ENCODE data around the gene SLC9A5. TPM values are rescaled to one million over a fixed set of nuclear protein-coding genes. Genes with fewer than 3 reads are reported as not detected.

The SLC9A5 gene
- total and polyA plus RNA-seq, 4 donors = 0.05 to 0.25 (median 0.09) TPM; not detected in 1

DNA sequence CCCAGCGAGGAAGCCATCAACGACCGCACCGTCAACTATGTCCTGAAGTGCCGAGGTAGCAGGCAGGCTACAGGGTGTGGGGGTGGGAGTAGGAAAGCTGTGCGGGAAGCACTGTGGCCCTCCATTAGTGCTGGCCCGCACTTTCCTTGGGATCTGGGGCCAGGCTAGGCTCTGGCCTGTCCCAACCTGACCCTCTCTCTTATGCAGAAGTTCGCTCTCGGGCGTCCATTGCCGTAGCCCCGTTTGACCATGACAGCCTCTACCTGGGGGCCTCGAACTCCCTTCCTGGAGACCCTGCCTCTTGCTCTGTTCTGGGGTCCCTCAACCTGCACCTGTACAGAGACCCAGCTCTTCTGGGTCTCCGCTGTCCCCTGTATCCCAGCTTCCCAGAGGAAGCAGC is 39.2 kb downstream of the SLC9A5 start:
- H3K9ac ChIP-seq (ENCODE audit: low read depth in 1 of 2, low read length in 2 of 2) = no peak overlapping the region
- H3K36me3 ChIP-seq (ENCODE audit: control insufficient read depth in 4 of 4, insufficient read depth in 3 of 4, low read depth in 1 of 4, low read length in 3 of 4) = no peaks in the 10 kb centered on the region
- TF ChIP-seq NR2F2 (IDR thresholded peaks at IDR 0.05) (no peak), TAF1 (conservative IDR thresholded peaks at IDR 0.05) (no peak), RXRA (IDR thresholded peaks at IDR 0.05) (no peak), FOXA1 (IDR thresholded peaks at IDR 0.05) (no peak), SP1 (IDR thresholded peaks at IDR 0.05) (no peak), HNF4A (conservative IDR thresholded peaks at IDR 0.05) (no peak)
- TF ChIP-seq, protein P1, sequence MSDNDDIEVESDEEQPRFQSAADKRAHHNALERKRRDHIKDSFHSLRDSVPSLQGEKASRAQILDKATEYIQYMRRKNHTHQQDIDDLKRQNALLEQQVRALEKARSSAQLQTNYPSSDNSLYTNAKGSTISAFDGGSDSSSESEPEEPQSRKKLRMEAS (IDR thresholded peaks at IDR 0.05) = no peak
- TF ChIP-seq, protein P2, sequence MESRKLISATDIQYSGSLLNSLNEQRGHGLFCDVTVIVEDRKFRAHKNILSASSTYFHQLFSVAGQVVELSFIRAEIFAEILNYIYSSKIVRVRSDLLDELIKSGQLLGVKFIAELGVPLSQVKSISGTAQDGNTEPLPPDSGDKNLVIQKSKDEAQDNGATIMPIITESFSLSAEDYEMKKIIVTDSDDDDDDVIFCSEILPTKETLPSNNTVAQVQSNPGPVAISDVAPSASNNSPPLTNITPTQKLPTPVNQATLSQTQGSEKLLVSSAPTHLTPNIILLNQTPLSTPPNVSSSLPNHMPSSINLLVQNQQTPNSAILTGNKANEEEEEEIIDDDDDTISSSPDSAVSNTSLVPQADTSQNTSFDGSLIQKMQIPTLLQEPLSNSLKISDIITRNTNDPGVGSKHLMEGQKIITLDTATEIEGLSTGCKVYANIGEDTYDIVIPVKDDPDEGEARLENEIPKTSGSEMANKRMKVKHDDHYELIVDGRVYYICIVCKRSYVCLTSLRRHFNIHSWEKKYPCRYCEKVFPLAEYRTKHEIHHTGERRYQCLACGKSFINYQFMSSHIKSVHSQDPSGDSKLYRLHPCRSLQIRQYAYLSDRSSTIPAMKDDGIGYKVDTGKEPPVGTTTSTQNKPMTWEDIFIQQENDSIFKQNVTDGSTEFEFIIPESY (IDR thresholded peaks at IDR 0.05) = no peak
- WGBS = 96% methylated on average over 14 of the region's 14 CpGs
- DNase-seq (ENCODE audit: low spot score) = no peak
- peaks cover 0 to 2% (median 0%) of the 10 kb centered on the region in 4 donors for H3K4me1 ChIP-seq (ENCODE audit: control insufficient read depth in 4 of 4, insufficient read depth in 4 of 4, low read length in 3 of 4)
- H3K4me3 ChIP-seq (ENCODE audit: low read depth in 1 of 3, low read length in 3 of 3) = no peak overlapping the region
- H3K9me3 ChIP-seq (ENCODE audit: control insufficient read depth in 4 of 4, low read length in 3 of 4) = no peaks in the 10 kb centered on the region
- H3K27ac ChIP-seq (ENCODE audit: low read depth in 1 of 2, low read length in 2 of 2) = no peak overlapping the region
- H3K27me3 ChIP-seq (ENCODE audit: control insufficient read depth in 4 of 4, insufficient read depth in 4 of 4, low read length in 3 of 4) = no peaks in the 10 kb centered on the region

DNA sequence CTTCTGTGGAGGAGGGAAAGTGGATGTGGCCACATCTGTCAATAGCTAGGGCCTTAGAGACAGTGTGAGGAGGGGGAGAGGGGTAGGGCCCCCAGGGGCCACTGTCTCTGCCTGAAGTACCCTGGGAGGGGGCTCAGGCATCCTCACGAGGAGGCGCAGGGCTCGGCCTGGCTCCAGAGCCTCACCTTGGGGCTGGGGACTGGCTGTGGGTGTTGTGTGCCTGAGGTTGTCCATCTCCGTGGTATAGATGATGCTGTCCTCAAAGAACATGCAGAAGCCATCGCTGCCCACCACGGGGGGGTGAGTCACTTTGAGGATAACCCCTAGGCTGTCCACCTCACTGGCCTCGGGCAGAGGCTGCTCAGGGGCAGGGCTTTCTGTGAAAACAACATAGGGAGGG is 42.7 kb downstream of the SLC9A5 start:
- Histone ChIP-seq H3K9me3 (ENCODE audit: control insufficient read depth in 4 of 4, low read length in 3 of 4) (no peaks in the 10 kb centered on the region), H3K4me3 (ENCODE audit: low read depth in 1 of 3, low read length in 3 of 3) (no peak overlapping the region), H3K4me1 (ENCODE audit: control insufficient read depth in 4 of 4, insufficient read depth in 4 of 4, low read length in 3 of 4) (no peaks in the 10 kb centered on the region), H3K27me3 (ENCODE audit: control insufficient read depth in 4 of 4, insufficient read depth in 4 of 4, low read length in 3 of 4) (no peaks in the 10 kb centered on the region), H3K9ac (ENCODE audit: low read depth in 1 of 2, low read length in 2 of 2) (no peak overlapping the region), H3K36me3 (ENCODE audit: control insufficient read depth in 4 of 4, insufficient read depth in 3 of 4, low read depth in 1 of 4, low read length in 3 of 4) (no peaks in the 10 kb centered on the region), H3K27ac (ENCODE audit: low read depth in 1 of 2, low read length in 2 of 2) (no peak overlapping the region)
- 75% methylated on average over 7 of the region's 7 CpGs for WGBS
- TF ChIP-seq, protein P3, sequence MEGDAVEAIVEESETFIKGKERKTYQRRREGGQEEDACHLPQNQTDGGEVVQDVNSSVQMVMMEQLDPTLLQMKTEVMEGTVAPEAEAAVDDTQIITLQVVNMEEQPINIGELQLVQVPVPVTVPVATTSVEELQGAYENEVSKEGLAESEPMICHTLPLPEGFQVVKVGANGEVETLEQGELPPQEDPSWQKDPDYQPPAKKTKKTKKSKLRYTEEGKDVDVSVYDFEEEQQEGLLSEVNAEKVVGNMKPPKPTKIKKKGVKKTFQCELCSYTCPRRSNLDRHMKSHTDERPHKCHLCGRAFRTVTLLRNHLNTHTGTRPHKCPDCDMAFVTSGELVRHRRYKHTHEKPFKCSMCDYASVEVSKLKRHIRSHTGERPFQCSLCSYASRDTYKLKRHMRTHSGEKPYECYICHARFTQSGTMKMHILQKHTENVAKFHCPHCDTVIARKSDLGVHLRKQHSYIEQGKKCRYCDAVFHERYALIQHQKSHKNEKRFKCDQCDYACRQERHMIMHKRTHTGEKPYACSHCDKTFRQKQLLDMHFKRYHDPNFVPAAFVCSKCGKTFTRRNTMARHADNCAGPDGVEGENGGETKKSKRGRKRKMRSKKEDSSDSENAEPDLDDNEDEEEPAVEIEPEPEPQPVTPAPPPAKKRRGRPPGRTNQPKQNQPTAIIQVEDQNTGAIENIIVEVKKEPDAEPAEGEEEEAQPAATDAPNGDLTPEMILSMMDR (IDR thresholded peaks at IDR 0.05; ENCODE audit: low read depth, low read length, missing input control) = no peak
- TF ChIP-seq, protein P4, sequence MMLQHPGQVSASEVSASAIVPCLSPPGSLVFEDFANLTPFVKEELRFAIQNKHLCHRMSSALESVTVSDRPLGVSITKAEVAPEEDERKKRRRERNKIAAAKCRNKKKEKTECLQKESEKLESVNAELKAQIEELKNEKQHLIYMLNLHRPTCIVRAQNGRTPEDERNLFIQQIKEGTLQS (IDR thresholded peaks at IDR 0.05) = no peak
- TF ChIP-seq, protein P1 (IDR thresholded peaks at IDR 0.05) = no peak
- TF ChIP-seq HNF4G (IDR thresholded peaks at IDR 0.05) = no peak
- TF ChIP-seq FOXA1 (IDR thresholded peaks at IDR 0.05) = no peak
- TF ChIP-seq RAD21 (IDR thresholded peaks at IDR 0.05) = no peak
- TF ChIP-seq HNF4A (conservative IDR thresholded peaks at IDR 0.05) = no peak
- TF ChIP-seq RXRA (IDR thresholded peaks at IDR 0.05) = no peak
- TF ChIP-seq, protein P2 (IDR thresholded peaks at IDR 0.05) = no peak
- TF ChIP-seq EGR1 (IDR thresholded peaks at IDR 0.05; ENCODE audit: low read depth in 2 of 2) = no peak
- TF ChIP-seq FOXA2 (IDR thresholded peaks at IDR 0.05) = no peak
- TF ChIP-seq GABPA (IDR thresholded peaks at IDR 0.05 in 1 of 2, conservative IDR thresholded peaks at IDR 0.05 in 1 of 2) = no peak
- no peak for TF ChIP-seq TAF1 (conservative IDR thresholded peaks at IDR 0.05)
- TF ChIP-seq, protein P5, sequence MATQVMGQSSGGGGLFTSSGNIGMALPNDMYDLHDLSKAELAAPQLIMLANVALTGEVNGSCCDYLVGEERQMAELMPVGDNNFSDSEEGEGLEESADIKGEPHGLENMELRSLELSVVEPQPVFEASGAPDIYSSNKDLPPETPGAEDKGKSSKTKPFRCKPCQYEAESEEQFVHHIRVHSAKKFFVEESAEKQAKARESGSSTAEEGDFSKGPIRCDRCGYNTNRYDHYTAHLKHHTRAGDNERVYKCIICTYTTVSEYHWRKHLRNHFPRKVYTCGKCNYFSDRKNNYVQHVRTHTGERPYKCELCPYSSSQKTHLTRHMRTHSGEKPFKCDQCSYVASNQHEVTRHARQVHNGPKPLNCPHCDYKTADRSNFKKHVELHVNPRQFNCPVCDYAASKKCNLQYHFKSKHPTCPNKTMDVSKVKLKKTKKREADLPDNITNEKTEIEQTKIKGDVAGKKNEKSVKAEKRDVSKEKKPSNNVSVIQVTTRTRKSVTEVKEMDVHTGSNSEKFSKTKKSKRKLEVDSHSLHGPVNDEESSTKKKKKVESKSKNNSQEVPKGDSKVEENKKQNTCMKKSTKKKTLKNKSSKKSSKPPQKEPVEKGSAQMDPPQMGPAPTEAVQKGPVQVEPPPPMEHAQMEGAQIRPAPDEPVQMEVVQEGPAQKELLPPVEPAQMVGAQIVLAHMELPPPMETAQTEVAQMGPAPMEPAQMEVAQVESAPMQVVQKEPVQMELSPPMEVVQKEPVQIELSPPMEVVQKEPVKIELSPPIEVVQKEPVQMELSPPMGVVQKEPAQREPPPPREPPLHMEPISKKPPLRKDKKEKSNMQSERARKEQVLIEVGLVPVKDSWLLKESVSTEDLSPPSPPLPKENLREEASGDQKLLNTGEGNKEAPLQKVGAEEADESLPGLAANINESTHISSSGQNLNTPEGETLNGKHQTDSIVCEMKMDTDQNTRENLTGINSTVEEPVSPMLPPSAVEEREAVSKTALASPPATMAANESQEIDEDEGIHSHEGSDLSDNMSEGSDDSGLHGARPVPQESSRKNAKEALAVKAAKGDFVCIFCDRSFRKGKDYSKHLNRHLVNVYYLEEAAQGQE (IDR thresholded peaks at IDR 0.05) = no peak
- DNase-seq (ENCODE audit: low spot score) = no peak
